Suppressor macrophage treated with lipopolysaccharide for 1 hour (primary cell): ENCODE measurements around the gene KRT2.

Source experiments
- DNase-seq, 3 donors: peaks; one replicate each; pipeline ENCODE4 v3.0.0-alpha.2; 2020 to 2022

Gene KRT2

GRCh38 chr12:52662093-52662917 lies 10.3 kb upstream of the KRT2 start:
- no peak for DNase-seq

GRCh38 chr12:52661668-52662067 lies 9.7 kb upstream of the KRT2 start:
- no peak for DNase-seq

- DNase-seq: no peak
Measured at GRCh38 chr12:52660934-52661499, 9.0 kb upstream of the KRT2 start.

- DNase-seq: no peak
Measured at GRCh38 chr12:52659951-52660350, 7.9 kb upstream of the KRT2 start.

- DNase-seq: no peak
Measured at GRCh38 chr12:52659395-52659794, 7.4 kb upstream of the KRT2 start.

- DNase-seq: no peak
Measured at GRCh38 chr12:52658196-52658595, 6.2 kb upstream of the KRT2 start.

GRCh38 chr12:52657250-52657902 lies 5.4 kb upstream of the KRT2 start:
- DNase-seq: no peak

- DNase-seq: no peak
Measured at GRCh38 chr12:52656616-52657015, 4.6 kb upstream of the KRT2 start.

- DNase-seq: no peak
Measured at GRCh38 chr12:52655720-52656124, 3.7 kb upstream of the KRT2 start.

- DNase-seq: no peak
Measured at GRCh38 chr12:52655251-52655650, 3.2 kb upstream of the KRT2 start.

- no peak for DNase-seq
Measured at GRCh38 chr12:52650520-52651081, 1.4 kb downstream of the KRT2 start.

- DNase-seq: no peak
Measured at GRCh38 chr12:52649066-52649465, 2.9 kb downstream of the KRT2 start.

GRCh38 chr12:52648012-52648550 lies 3.9 kb downstream of the KRT2 start:
- DNase-seq: no peak

GRCh38 chr12:52647601-52648000 lies 4.4 kb downstream of the KRT2 start:
- no peak for DNase-seq

GRCh38 chr12:52646613-52647012 lies 5.4 kb downstream of the KRT2 start:
- DNase-seq: no peak

GRCh38 chr12:52645982-52646381 lies 6.0 kb downstream of the KRT2 start:
- peak; percentile 64 to 73 (median 69) for DNase-seq

GRCh38 chr12:52645120-52645761 lies 6.8 kb downstream of the KRT2 start:
- no peak for DNase-seq

- DNase-seq: no peak
Measured at GRCh38 chr12:52644078-52644415, 8.0 kb downstream of the KRT2 start.

- DNase-seq: no peak
Measured at GRCh38 chr12:52643233-52644077, 8.6 kb downstream of the KRT2 start.

- DNase-seq: no peak
Measured at GRCh38 chr12:52641468-52641867, 10.5 kb downstream of the KRT2 start.

- DNase-seq: no peak
Measured at GRCh38 chr12:52637299-52637698, 14.7 kb downstream of the KRT2 start.

- DNase-seq: no peak
Measured at GRCh38 chr12:52636592-52637258, 15.3 kb downstream of the KRT2 start.
